H1 (cell line): ENCODE results near the gene CYP4F3. TPM values are rescaled to one million over a fixed set of nuclear protein-coding genes. Genes with fewer than 3 reads are reported as not detected.

Source experiments
- KDM5A ChIP-seq: fragments of 200-600 bp; IDR thresholded peaks from 2 replicates; pipeline ENCODE4 v1.7.1; 2012; ENCODE audit warnings: mild to moderate bottlenecking, low read length, inconsistent platforms, mixed read lengths
- polyA plus RNA-seq, 7 experiments: library from polyadenylated mRNA; depleted of rRNA in 3 of 7; stranded (reverse) in 5 of 7; unstranded in 2 of 7; fragments of >200 nt in 5 of 7; fragments of 200-250 nt in 2 of 7; gene quantifications; 1 replicate in 5 of 7; 2 replicates in 1 of 7; 4 replicates in 1 of 7; pipeline versions ENCODE4 v1.2.1 to v1.2.3, GENCODE V29; 2011 to 2013; ENCODE audit warnings: missing spikeins in 2 of 7, mixed read lengths in 2 of 7
- total RNA-seq: library from RNA; stranded (reverse); fragmentation: NEBNext Ultra II Directional; extraction: Animal tissue kit (Norgen Biotek cat#: 25700); gene quantifications from 2 replicates; pipeline ENCODE4 v1.2.1, GENCODE V29; 2021
- TF ChIP-seq, protein P1 (sequence below): IDR thresholded peaks from 2 replicates; pipeline ENCODE4 v1.6.1; 2012; ENCODE audit warnings: inconsistent platforms
- TF ChIP-seq, protein P2 (sequence below), 3 experiments: IDR thresholded peaks; 1 replicate in 2 of 3; 2 replicates in 1 of 3; pipeline versions ENCODE4 v1.5.1 to v1.6.1; 2011; ENCODE audit warnings: low read length in 3 of 3, mild to moderate bottlenecking in 3 of 3, inconsistent platforms in 2 of 3, low read depth in 1 of 3, moderate library complexity in 1 of 3; ENCODE audit not compliant: insufficient read depth in 1 of 3; ENCODE audit errors: control extremely low read depth in 1 of 3

The CYP4F3 gene
- total and polyA plus RNA-seq, 2 of the 8 experiments (the other 6 are each of a cell fraction or from before 2014, with no cell fraction given), result not detected

DNA sequence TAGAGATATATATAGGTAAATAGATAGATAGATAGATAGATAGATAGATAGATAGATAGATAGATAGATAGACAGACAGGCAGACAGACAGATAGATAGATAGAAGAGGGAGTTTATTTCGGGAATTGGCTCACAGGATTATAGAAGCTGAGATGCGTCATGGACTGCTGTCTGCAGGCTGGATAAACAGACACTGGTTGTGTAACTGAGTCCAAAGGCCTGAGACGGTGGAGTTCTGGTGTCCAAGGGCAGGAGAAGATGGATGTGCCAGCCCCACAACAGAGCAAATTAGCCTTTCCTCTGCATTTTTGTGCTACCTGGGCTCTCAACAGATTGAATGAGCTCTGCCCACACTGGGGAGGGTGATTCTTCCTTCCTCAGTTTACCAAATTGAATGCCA lies 2.7 kb downstream of the CYP4F3 start (continued):
- TF ChIP-seq, protein P1, sequence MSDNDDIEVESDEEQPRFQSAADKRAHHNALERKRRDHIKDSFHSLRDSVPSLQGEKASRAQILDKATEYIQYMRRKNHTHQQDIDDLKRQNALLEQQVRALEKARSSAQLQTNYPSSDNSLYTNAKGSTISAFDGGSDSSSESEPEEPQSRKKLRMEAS, result no peak
- TF ChIP-seq KDM5A, result no peak
- TF ChIP-seq, protein P2, sequence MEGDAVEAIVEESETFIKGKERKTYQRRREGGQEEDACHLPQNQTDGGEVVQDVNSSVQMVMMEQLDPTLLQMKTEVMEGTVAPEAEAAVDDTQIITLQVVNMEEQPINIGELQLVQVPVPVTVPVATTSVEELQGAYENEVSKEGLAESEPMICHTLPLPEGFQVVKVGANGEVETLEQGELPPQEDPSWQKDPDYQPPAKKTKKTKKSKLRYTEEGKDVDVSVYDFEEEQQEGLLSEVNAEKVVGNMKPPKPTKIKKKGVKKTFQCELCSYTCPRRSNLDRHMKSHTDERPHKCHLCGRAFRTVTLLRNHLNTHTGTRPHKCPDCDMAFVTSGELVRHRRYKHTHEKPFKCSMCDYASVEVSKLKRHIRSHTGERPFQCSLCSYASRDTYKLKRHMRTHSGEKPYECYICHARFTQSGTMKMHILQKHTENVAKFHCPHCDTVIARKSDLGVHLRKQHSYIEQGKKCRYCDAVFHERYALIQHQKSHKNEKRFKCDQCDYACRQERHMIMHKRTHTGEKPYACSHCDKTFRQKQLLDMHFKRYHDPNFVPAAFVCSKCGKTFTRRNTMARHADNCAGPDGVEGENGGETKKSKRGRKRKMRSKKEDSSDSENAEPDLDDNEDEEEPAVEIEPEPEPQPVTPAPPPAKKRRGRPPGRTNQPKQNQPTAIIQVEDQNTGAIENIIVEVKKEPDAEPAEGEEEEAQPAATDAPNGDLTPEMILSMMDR (IDR thresholded peaks at IDR 0.05; ENCODE audit: control extremely low read depth in 1 of 3, insufficient read depth in 1 of 3, low read depth in 1 of 3, low read length in 3 of 3), result no peak
